ENCODE measurements around the gene FAIM2.

The FAIM2 gene

DNA sequence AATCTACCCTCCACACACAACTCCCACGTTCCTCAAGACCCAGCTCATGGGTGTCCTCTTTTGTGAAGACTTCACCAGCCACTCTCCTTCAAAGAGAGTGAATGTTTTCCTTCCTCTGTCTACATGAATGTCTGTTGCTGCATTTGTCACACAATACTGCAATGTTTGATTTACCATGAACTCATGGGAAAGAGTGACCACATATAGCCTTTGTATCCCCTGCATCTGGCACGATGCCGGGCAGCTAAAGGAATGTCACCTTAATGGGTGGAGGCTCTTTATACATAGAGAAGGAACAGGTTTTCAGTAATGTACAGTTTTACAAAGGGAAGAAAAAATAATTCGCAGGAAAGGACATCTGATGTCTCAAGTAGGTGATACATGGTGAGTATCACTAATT, 48.7 kb downstream of the FAIM2 start:
- DNase-seq: no peak

DNA sequence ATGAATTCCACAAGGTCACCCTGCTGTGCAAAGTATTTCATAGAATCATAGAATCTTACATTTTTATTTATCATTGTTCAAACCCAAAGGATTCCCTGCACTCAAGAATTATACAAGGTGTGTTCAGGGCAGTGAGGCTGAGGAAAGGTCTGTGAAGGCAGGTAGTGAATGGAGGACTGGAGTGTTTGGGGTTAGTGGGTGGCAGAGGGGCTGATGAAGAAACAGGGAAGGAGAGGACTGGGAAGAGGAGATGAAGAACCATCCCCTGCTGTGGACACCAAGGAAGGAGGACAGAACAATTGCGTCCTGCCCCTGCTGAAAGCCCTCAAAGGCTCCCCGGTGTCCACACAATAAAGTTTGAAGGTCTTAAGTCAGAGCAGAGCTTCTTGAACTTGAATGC, 50.0 kb downstream of the FAIM2 start:
- no peak for DNase-seq

DNA sequence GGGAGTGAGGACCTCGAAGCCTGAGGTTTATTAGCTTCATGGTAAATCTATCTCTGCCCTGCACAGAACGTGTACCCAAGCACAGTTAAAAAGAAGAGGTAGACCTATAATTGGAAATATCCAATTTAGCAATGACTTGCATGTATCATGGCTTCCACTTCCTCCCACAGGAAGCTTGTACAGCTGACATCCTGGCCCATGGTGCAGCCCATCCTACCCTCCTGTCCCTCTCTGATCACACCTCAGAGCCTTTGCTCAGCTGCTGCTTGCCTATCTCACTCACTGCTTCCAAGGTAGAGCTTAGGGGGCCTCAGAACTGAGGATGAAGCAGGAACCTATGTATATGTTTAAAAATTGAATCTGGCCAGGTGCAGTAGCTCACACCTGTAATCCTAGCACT, 56.5 kb downstream of the FAIM2 start:
- no peak for DNase-seq

DNA sequence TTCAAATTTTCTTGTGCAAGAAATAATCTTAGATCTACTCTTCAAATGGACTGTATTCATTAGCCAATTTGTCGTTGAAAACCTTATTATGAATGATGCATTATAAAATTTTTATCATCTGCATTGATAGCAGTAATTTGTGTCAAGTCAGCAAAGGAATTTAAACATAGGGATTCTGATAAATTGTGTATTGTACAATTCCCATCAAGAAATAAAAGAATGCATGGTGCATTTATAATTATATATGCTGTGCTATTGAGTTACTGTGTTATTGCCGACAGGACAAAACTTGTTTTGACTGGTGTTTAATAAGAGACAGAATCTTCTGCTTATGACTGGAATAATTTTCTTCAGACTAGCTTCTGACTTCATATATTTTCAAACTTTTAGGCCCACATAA, 57.7 kb downstream of the FAIM2 start:
- DNase-seq: no peak

DNA sequence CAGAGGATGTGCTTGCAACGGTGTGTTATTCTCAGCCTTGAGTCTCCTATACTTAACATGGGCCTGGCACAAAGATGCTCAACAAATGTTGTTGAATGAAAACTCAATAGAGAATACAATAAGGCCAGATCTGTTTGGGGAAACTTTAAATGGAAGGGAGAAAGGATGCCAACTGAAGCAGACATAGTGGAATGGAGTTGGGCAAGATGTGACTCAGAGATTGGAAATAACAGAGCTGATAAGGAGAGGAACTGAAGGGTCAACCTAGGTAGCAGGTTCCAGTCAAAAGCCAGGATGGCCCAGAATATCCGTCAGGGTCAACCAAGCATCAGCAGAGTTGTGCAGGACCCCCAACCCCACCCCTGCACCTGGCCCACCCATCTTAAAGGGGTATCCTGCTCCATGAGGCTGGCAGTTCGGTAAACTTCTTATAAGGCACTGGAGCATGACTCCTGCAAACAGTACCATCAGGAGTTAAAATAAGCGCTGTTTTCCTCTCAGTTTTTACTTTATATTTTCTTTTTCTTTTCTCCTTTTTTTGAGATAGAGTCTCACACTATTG, 59.7 kb downstream of the FAIM2 start:
- no peak for DNase-seq

DNA sequence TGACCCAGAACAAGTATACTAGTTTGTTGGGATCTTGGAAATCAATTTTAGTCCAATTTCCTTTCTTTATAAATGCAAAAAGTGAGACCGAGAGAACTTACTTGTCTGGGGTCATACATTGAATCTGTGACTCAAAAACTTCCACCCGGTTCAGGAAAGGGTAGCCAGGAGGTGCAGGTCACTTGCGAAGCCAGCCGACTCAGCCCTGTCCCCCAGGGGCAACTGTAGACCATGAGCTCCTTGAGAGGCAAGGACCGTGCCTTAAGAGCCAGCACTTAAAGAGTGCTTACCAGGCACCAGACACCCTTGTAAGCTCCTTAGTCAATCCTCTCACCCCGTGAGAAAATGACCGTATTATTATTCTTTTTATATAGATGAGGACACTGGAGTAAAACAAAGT, 60.3 kb downstream of the FAIM2 start:
- no peak for DNase-seq

DNA sequence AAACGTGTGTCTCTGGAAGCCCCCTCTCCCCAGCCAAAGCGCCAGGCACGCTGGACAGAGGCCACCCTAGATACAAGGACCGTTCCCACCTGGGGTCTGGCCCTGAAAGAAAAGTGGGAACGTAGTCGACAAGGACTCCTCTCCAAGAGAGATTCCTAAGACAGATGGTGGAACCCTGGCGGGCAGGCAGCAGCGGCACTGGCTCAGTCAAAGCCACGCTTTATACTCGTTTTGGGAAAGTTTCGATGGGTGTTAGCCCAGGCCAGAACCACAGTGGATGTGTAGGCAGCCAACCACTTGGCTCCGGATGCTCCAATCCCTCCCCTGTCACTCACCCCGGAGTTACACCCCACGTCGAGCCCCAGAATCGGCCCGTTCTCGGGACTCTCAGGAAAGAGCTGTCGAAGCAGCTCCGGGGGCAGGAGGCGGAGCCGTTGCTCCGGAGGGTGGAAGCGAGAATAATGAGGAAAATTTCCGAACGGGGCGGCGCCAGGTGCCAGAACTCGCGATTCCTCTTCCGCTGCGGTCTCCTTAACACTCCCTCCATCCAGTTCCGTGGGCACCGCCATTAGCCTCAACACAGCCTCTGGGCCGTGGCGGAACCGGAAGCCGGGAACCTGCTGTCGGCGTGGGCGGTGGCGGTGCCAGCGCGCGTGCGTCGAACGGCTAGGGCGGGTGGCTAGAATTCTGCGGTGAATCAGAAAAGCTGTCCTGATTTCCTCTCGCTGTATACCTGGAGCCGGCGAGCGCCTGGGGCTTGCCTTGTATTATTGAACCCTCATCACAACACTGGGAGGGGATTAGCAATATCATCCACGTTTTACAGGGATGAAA, 61.0 kb downstream of the FAIM2 start, which contains the start of gene BCDIN3D:
TSS of gene BCDIN3D (minus strand) at position 588 of the 834 bp plus-strand sequence. CDS start at position 569, 19 bp downstream.
- DNase-seq: peak; percentile 86

DNA sequence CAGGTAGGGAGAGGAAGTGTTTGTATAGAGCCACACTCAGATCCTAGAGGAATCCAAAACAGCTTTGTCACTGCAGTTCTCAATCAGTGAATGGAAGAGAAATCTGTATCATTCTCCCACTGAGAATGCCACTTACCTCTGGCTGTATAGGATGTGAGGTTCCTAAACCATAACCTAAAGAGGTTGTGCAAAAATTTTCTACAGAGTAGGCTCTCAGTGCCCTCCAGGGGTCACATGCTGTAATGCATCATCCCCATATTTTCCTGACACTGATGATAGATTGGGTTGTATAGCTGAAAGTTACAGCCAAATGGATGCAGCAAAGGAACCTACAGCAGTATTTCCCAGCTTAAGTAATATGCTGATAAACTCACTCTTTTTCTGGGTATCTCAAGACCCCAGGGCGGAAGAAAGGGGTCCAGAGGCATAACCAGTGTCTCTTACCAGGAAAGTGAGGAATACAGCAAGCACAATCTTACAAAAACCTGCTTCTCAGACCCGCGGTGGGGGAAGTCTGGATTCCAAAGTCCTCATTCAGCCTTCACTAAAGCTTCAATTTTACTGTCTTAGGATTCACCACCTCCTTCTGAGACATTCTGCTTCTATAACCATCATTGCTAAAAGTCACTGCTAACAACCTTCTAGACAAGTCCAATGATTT, 64.6 kb downstream of the FAIM2 start:
- no peak for DNase-seq

DNA sequence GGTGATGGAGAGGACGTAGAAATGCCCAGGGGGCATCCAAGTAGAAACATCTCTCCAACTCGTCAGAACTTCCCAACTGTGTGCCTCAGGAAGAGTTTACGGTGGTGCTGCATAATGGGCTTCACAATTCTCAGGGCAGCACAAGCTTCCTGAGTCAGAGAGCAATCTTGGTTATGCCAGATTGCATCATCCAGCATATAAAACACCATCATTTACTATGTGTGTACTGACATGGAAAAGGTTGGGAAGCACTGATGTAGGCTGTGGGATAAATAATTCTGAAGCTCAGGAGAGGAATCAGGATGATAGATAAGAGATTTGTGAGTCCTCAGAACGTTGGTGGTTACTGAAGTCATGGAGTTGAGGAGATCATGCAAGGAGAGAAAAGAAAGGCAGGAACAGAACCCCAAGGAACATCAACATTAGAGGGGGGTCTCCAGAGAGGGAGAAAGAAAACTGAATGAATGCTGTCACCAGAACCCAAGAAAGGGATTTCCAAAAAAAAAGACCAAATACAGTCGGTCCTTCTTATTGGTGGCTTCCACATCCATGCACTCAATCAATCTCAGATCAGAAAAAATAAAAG, 70.8 kb downstream of the FAIM2 start:
- no peak for DNase-seq

DNA sequence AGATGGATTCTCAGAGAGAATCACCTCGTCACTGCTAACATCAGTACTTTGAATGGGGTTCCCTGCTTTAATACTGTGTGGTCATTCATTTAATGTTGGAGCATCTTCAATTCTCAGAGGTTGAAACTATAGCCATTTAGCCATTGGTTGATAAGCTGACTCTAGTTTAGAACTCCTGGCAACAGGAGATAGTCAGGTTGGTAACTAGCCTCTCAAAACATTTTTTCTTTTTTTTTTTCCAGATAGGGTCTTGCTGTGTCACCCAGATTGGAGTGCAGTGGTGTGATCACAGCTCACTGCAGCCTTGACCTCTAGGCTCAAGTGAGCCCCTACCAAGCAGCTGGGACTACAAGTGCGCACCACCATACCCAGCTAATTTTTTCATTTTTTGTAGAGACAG, 72.0 kb downstream of the FAIM2 start:
- no peak for DNase-seq

DNA sequence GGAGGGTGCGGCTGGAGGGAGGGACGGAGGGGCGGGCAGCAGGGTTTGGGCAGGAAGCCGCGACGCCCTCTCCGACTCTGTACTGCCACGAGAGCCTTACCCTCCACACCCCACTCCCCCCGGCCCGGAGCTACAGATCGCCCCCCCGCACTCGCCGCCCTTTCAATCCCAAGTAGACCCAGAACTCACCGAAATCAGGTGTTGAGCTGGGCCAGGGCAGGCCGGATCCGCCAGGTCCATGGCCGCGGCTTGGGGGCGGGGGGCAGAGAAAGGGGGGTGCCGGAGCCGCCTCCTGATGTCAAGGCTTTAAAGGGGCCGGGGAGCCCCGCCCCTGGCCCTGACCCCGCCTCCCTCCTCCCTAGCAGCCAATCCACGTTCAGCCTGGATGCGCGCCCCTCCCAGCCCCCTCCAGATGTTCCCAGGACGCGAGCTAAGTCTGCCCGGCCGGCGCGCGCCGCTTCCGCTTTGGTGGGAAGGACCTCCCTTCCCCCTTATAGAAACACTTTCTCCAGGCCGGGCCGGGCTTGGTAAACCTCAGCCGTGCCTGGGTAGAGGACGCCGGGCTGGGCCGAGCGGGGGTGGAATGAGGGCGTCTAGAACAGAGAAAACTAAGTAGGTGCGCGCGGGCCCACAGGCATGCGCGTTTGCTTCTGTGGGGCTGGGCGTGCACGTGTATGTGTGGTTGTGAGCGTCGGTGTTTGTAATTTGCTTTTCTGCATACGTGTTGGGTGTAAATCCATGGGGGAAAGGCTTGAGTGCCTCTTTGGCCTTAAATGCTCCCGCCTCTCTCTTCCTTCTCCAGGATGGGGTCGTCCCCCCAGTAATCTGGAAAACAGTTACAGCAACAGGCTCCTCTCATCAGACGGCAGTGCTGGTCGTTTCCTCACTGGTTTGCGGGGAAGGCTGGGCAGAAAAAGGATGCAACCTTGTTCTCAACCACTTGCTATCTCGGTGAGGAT, 75.3 kb downstream of the FAIM2 start, which contains the start of gene NCKAP5L:
TSS of gene NCKAP5L (minus strand) at position 281 of the 959 bp plus-strand sequence. CDS start 24,369 bp downstream, outside the sequence.
- peak; percentile 81 for DNase-seq

DNA sequence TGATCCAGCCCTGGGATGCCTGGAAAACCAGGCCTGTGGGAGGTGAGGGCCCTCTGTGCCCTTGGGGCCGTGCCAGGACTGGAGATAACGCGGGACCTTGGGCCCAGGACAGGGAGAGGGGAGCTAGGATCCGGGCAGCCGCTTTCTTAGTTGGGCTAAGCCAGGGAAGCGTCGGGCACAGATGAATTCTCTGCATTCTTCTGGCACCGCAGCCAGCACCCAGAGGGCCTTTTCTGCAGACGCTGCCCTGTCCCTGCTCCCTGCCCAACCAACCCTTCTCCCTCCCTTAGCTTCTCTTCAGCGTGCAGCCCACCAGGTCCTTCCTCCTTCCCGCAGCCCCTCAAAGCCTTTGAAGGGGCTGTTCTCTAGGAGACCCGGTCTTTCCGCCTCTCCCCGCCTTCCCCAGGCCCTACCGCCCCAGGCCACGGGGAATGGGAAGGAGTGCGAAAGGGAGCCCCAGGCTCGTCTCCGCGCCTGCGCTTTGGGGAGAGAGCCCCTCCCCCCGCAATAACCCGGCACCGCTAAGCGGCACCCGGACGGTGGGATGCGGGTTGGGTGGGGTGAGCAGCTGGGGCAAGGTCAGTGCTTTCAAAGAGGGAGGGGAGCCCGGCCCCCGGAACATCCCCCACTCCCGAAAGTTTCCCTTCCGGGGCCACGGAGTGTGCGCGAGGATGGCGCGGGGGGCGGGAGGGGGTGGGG, 76.2 kb downstream of the FAIM2 start:
- DNase-seq: peak; percentile 36

DNA sequence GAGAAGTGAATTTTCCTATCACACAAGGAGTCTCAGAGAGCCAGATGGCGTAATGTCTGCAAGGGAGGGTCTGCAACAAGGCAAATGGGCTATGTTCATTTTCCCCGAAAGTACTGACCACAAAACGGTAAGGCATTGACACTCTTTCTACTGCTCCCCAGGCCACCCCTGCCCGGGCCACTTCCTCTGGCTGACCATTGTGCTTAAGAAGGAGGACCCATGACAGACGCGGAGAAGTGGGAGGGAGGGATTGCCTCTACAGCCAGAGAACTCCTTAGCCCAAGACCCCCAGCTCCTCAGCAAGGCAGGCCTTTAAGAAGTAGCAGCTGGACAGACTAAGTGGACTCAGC, 76.7 kb downstream of the FAIM2 start:
- DNase-seq: no peak

DNA sequence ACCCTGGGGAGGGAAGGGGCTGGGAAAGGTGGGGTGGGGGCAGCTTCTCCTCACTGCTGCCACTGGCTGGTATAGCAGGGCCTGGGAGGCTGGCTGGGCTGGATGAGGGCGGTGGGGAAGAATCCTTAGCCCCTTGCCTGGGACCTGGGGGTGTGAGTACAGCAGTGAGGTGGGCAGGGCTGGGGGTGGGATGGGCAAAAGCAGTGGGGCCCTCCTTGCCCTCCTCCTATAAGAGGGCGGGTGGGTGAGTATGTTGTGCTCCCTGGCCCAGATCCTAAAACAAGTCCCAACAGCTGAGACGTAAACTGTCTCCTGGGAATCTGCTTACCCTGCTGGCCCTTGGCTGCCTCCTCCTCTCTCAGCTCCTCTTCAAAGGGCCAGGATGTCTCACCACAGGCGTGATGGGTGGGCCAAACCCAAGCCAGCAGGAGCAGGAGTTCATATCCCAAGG, 77.7 kb downstream of the FAIM2 start:
- no peak for DNase-seq

DNA sequence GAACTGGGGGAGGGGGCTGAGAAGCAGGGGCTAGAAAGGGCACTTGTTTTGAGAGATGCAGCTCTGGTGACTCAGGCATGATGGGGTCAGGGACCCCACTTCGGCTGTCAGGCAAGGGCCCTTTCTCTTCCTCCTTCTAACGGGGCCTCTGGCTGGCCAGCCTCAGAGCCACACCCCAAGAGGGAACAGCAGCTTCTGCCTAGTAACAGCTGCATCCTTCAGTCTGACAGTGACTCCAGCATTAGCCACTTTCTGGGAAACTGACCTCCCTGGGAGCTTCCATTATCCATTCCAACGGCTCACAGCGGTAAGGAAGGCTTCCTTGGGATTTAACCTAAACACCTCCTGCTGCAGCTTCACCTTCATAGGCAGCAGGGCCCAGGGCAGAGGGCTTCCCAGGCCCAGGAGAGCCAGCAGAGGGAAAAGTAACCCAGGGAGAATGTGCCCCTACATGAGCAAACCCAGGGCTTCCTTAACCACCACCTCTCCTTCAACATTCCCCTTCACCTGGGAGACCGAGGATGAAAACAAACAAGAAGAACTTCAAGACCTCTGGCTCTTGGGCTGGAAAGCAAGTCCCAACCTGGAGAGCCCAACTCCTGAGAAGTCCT, 78.2 kb downstream of the FAIM2 start:
- DNase-seq: no peak

DNA sequence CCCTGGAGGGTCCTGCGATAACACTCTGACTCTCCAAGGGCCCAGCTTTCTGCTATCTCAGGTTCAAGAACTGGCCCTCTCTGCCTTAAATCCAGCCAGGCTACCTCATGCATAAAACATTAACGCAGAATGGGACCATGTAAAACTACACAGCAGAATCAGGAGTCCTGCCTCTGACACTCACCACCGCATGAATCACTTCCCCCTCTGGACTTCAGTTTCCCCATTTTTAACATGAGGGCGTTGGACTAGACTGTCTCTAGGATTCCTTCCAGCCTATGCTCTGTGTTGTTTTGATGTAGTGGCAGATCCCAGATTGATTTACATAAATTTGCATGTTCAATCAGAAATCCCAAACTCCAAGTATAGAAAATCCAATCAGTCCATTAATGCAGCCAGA, 78.8 kb downstream of the FAIM2 start:
- no peak for DNase-seq

DNA sequence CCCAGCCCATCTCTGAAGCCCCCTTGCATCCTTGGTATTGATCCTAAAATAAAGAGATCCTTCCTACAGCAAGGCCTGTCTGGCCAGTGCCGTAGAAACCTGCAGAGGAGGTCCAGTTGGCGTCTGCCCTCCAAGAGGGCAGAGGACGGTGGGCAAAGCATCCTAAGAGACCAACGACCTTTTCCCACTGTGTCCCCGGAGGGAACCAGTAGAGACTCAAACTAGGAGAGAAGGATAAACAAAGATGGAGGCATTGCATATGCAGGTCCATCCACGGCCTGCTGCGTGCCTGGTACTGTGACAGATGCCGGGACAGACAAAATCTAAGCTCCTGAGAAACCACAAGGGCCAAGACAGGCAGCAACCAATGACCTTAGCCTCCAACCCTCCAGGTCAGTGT, 79.3 kb downstream of the FAIM2 start:
- DNase-seq: no peak

DNA sequence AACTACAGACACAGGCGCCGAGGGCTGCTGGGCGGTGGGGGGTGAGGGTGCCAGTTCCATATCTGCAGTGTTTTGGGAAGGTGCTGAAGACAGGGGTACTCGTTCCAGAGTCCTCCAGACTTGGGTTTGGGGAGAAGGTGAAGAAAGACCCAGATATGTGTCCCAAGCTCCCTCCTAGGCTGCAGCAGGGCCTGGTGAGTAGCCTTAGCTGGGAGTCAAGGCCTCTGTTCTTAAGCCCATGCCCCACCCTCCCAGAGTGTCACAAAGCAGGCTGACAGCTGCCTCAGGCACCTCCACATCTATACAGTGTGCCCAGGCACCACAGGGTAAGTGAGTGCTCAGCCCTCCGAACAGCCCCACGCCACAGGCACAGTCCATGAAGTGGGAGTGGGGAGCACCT, 79.7 kb downstream of the FAIM2 start:
- no peak for DNase-seq

DNA sequence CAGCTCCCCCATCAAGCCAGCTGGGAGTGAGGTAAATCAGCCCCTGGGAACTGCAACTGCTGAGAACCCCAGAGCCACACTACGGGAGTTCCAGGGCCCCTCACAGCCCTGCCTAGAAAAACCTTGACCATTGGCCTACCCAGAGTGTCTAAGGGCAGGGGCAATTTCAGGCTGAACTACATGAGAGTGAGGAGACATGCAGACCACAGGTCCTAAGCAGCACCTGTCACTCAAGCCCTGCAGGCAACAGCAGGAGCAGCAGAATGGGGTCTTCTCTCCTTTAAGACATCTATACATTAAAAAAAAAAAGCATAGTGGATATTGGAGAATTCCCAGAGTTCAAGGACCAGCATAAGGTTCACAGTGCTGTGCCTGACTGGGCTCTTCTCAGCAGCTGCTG, 80.3 kb downstream of the FAIM2 start:
- DNase-seq: no peak

DNA sequence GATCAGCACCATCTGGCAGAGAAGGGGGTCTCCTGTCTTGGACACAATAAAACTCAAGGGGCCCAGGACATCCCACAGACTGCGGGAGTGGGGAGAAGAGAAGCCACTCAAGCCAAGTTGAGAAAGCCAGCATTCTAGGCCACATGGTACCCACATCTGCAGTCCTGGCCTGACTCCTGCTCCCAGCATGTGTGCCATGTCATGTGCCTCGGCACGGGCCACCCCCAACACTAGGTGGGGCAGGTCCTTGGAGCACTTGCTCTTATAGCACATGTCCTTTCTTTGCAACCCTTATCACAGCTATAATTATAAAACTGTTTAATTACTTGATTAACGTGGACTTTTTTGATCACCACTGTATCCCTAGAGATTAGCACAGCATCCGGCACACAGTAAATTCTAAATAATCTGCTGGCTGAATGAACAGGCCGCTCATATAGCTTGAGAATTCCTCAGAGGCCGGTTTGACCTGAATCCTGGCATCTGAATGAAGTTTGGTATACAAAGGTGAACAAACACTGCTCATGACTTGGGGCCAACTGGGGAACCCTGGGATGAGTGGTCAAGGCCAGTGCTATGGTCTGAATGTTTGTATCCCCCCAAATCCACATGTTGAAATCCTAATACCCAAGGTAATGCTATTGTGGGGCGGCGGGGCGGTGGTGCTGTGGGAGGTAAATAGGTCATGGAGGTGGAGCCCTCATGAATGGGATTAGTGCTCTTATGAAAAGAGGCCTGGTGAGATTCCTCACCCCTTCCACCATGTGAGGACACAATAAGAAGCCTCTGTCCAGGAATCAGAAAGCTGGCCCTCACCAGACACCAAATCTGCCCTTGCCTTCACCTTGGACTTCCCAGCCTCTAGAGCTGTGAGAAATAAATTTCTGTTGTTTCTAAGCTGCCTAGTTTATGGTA, 82.1 kb downstream of the FAIM2 start:
- DNase-seq: no peak

All from NCI-H1092 treated with DMSO at 0.1 percent for 48 hours (cell line).